ENCODE data around the gene OSBPL3.

DNA sequence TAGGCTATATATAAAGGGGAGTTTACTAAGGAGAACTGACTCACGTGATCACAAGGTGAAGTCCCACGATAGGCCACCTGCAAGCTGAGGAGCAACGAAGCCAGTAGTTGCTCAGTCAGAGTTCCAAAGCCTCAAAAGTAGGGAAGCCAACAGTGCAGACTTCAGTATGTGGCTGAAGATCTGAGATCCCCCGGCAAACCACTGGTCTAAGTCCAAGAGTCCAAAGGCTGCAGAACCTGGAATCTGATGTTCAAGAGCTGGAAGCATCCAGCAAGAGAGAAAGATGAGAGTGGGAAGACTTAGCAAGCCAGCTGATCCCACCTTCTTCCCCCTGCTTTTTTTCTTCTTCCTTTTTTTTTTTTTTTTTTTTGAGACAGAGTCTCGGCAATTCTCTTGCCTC lies 195.7 kb downstream of the OSBPL3 start:
- TF ChIP-seq, protein P1, sequence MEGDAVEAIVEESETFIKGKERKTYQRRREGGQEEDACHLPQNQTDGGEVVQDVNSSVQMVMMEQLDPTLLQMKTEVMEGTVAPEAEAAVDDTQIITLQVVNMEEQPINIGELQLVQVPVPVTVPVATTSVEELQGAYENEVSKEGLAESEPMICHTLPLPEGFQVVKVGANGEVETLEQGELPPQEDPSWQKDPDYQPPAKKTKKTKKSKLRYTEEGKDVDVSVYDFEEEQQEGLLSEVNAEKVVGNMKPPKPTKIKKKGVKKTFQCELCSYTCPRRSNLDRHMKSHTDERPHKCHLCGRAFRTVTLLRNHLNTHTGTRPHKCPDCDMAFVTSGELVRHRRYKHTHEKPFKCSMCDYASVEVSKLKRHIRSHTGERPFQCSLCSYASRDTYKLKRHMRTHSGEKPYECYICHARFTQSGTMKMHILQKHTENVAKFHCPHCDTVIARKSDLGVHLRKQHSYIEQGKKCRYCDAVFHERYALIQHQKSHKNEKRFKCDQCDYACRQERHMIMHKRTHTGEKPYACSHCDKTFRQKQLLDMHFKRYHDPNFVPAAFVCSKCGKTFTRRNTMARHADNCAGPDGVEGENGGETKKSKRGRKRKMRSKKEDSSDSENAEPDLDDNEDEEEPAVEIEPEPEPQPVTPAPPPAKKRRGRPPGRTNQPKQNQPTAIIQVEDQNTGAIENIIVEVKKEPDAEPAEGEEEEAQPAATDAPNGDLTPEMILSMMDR (IDR thresholded peaks at IDR 0.05) = no peak
- TF ChIP-seq POLR2A (IDR thresholded peaks at IDR 0.05) = no peak

Data from esophagus squamous epithelium (tissue), 4 donors.